Endothelial cell of umbilical vein (primary cell): ENCODE results near the gene FYCO1. TPM values are rescaled to one million over a fixed set of nuclear protein-coding genes. Genes with fewer than 3 reads are reported as not detected.

Source experiments
- BruUV-seq: library from RNA; stranded (reverse); fragments of 400-500 nt; replicated peaks from 2 replicates; lab custom pipeline; 2021; lab: Mats Ljungman, UMichigan
- CTCF ChIA-PET: fragments of 300-600, 350-600 bp; sonication (Branson Sonifier 250); formaldehyde crosslinking; loops from one replicate; lab custom pipeline; 2021; ENCODE audit warnings: antibody characterized with exemption, inconsistent platforms; lab: Charles Lee
- POLR2A ChIA-PET: fragments of 300-600, 350-600 bp; sonication (Branson Sonifier 250); formaldehyde crosslinking; loops from one replicate; lab custom pipeline; 2021; ENCODE audit warnings: antibody characterized with exemption, inconsistent platforms; lab: Charles Lee
- DNase-seq: peaks from one replicate; pipeline ENCODE4 v3.0.0-alpha.2; 2011; ENCODE audit warnings: low read depth, low spot score
- FAIRE-seq: peaks from 2 replicates; lab custom pipeline; 2011; peaks lifted over from hg19 to GRCh38; lab: Jason Lieb, UNC
- H2AFZ ChIP-seq: 2 replicates; pipeline ENCODE4 v1.6.0; 2012; ENCODE audit warnings: low read depth, low read length, control low read depth, inconsistent platforms
- H3K27ac ChIP-seq: 2 replicates; pipeline ENCODE4 v1.5.1; 2011; ENCODE audit warnings: low read depth, mild to moderate bottlenecking, control low read depth, low read length, moderate library complexity; ENCODE audit not compliant: insufficient read depth
- H3K27me3 ChIP-seq, 2 experiments: 2 replicates each; pipeline versions ENCODE4 v1.6.0 to v1.6.1; 2011; ENCODE audit warnings: low read length in 2 of 2, mixed read lengths in 1 of 2; ENCODE audit not compliant: control insufficient read depth in 2 of 2, insufficient read depth in 2 of 2
- H3K36me3 ChIP-seq, 2 experiments: 2 replicates in 1 of 2; 3 replicates in 1 of 2; pipeline ENCODE4 v1.5.1; 2011; ENCODE audit warnings: low read length in 2 of 2, mild to moderate bottlenecking in 1 of 2, moderate library complexity in 1 of 2; ENCODE audit not compliant: control insufficient read depth in 2 of 2, insufficient read depth in 2 of 2; ENCODE audit errors: extremely low read depth in 1 of 2
- H3K4me1 ChIP-seq: 3 replicates; pipeline ENCODE4 v1.5.1; 2011; ENCODE audit warnings: mild to moderate bottlenecking, low read length; ENCODE audit not compliant: control insufficient read depth, insufficient read depth; ENCODE audit errors: extremely low read depth
- H3K4me2 ChIP-seq: 2 replicates; pipeline ENCODE4 v1.6.1; 2011; ENCODE audit warnings: low read length, control low read depth, mixed read lengths; ENCODE audit not compliant: insufficient read depth
- H3K4me3 ChIP-seq, 3 experiments: fragments of 200-600 bp in 1 of 3; sonication (generic), shearing (Covaris generic) in 1 of 3; replicated peaks in 1 of 3; 2 replicates each; pipeline ENCODE4 v1.5.1; 2011 to 2016; ENCODE audit warnings: control low read depth in 3 of 3, low read length in 3 of 3, mild to moderate bottlenecking in 2 of 3, inconsistent platforms in 1 of 3, low read depth in 1 of 3, moderate library complexity in 1 of 3; ENCODE audit not compliant: insufficient read depth in 1 of 3
- H3K79me2 ChIP-seq: 2 replicates; pipeline ENCODE4 v1.6.0; 2012; ENCODE audit warnings: low read length, inconsistent platforms; ENCODE audit not compliant: control insufficient read depth, insufficient read depth
- H3K9ac ChIP-seq: replicated peaks from 2 replicates; pipeline ENCODE3; 2011; ENCODE audit warnings: low read length, control low read depth; ENCODE audit not compliant: insufficient read depth; ENCODE audit errors: extremely low read depth
- H3K9me1 ChIP-seq: replicated peaks from 3 replicates; pipeline ENCODE4 v1.6.0; 2011; ENCODE audit warnings: mild to moderate bottlenecking, low read length; ENCODE audit not compliant: control insufficient read depth, insufficient read depth; ENCODE audit errors: extremely low read depth
- H3K9me3 ChIP-seq: replicated peaks from 2 replicates; pipeline ENCODE4 v1.5.1; 2012; ENCODE audit warnings: low read length, inconsistent platforms; ENCODE audit not compliant: control insufficient read depth, insufficient read depth
- H4K20me1 ChIP-seq: replicated peaks from 2 replicates; pipeline ENCODE3; 2011; ENCODE audit warnings: mild to moderate bottlenecking, low read length; ENCODE audit not compliant: control insufficient read depth, insufficient read depth; ENCODE audit errors: extremely low read depth
- EZH2 ChIP-seq: IDR thresholded peaks from 2 replicates; pipeline ENCODE4 v1.6.1; 2012; ENCODE audit warnings: borderline replicate concordance, low read depth, mild to moderate bottlenecking, moderate library complexity, low read length, inconsistent platforms; ENCODE audit not compliant: severe bottlenecking
- FOS ChIP-seq: IDR thresholded peaks from 2 replicates; pipeline ENCODE4 v1.6.1; 2011; ENCODE audit warnings: mild to moderate bottlenecking, low read length, moderate library complexity, borderline replicate concordance; ENCODE audit not compliant: insufficient read depth
- GATA2 ChIP-seq: IDR thresholded peaks from 2 replicates; pipeline ENCODE4 v1.7.0; 2011; ENCODE audit warnings: low read depth, mild to moderate bottlenecking, moderate library complexity, mixed read lengths, low read length; ENCODE audit not compliant: insufficient read length, insufficient read depth
- JUN ChIP-seq: IDR thresholded peaks from 2 replicates; pipeline ENCODE4 v1.6.1; 2011; ENCODE audit warnings: borderline replicate concordance, low read depth; ENCODE audit not compliant: insufficient read length, insufficient read depth
- MYC ChIP-seq: IDR thresholded peaks from one replicate; pipeline ENCODE4 v1.6.1; 2011; ENCODE audit warnings: mild to moderate bottlenecking, low read depth, low read length
- POLR2A ChIP-seq: IDR thresholded peaks from 2 replicates; pipeline ENCODE4 v1.6.1; 2012; ENCODE audit warnings: low read depth, mild to moderate bottlenecking, control low read depth, low read length
- POLR2AphosphoS5 ChIP-seq: IDR thresholded peaks from 2 replicates; pipeline ENCODE4 v1.6.1; 2012; ENCODE audit warnings: low read depth, mild to moderate bottlenecking, control low read depth, low read length, moderate library complexity; ENCODE audit not compliant: insufficient read depth
- dilution Hi-C: fragments of 300-500 bp; cut with MboI; formaldehyde crosslinking; loops from one replicate; pipeline ENCODE4 v1.15.0; 2019; ENCODE audit warnings: low sequenced_read_pairs; ENCODE audit not compliant: extremely low pct_ligation_motif_present
- intact Hi-C: fragments of 100-400 bp; cut with micrococcal nuclease; formaldehyde crosslinking; loops from one replicate; pipeline ENCODE4 v1.10.0; 2022
- polyA plus RNA-seq, 4 experiments: library from polyadenylated mRNA; depleted of rRNA in 3 of 4; stranded (reverse) in 3 of 4; unstranded in 1 of 4; fragments of >200 nt; gene quantifications; 2 replicates each; pipeline versions ENCODE4 v1.2.1 to v1.2.3, GENCODE V29; 2011 to 2012; ENCODE audit warnings: missing spikeins in 1 of 4
- total RNA-seq: library from RNA; stranded (reverse); gene quantifications from 2 replicates; pipeline ENCODE4 v1.2.3, GENCODE V29; 2021
- TF ChIP-seq, protein P1 (sequence below), 2 donors: IDR thresholded peaks; 1 replicate in 1 of 2; 2 replicates in 1 of 2; pipeline ENCODE4 v1.5.1; 2011; ENCODE audit warnings: low read length in 2 of 2, mild to moderate bottlenecking in 2 of 2, moderate library complexity in 2 of 2, control low read depth in 1 of 2, inconsistent platforms in 1 of 2, low read depth in 1 of 2; ENCODE audit not compliant: insufficient read depth in 1 of 2; ENCODE audit errors: extremely low read depth in 1 of 2
- TF ChIP-seq, protein P2 (sequence below): IDR thresholded peaks from 2 replicates; pipeline ENCODE4 v1.6.1; 2011; ENCODE audit not compliant: insufficient read depth, insufficient read length

The FYCO1 gene
- total and polyA plus RNA-seq, 2 donors (not counting 3 experiments of a cell fraction or from before 2014, with no cell fraction given) = 13.9 to 20.8 TPM

DNA sequence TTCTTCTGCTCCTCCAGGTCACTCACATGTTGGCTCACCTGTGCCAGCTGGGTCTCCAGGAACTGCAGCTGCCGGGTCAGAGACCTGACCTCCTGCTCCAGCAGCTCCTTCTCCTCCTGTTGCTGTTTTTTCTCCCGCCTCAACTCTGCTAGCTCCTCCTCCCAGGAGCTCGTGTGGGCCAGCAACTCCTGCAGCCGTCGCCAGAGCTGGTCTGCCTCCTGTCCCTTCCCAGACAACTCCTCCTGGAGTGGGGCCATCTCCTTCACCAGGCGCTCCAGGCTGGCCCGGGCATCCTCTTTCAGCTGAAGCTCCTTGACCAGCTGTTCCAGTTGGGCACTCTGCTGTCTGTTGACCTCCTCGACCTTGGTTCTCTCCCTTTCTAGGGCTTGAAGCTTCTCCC lies 27.9 kb downstream of the FYCO1 start:
- CTCF ChIA-PET = interaction anchor here (0.9 to 3.5 kb wide), 5 partner anchors 20 to 120 kb away, joined by 3 to 16 read pairs (median 3); no protein-coding TSS in a partner anchor
- Histone ChIP-seq H3K4me3 (no peak overlapping the region), H3K79me2 (no peaks in the 10 kb centered on the region), H3K27me3 (no peaks in the 10 kb centered on the region), H3K4me1 (no peaks in the 10 kb centered on the region), H3K4me2 (no peak overlapping the region), H3K36me3 (peaks cover 6 to 53% of the 10 kb centered on the region in 2 experiments), H3K9me1 (no peaks in the 10 kb centered on the region), H3K9me3 (no peaks in the 10 kb centered on the region), H4K20me1 (no peaks in the 10 kb centered on the region), H3K27ac (no peak overlapping the region), H3K9ac (no peak overlapping the region), H2AFZ (no peak overlapping the region)
- POLR2A ChIA-PET = no interaction called here
- dilution Hi-C loops (no loop called here), intact Hi-C loops (no loop called here)
- BruUV-seq = no TSS peak
- no peak for TF ChIP-seq POLR2A
- TF ChIP-seq GATA2 = no peak
- TF ChIP-seq POLR2AphosphoS5 = no peak
- FAIRE-seq (no peak), DNase-seq (no peak)

DNA sequence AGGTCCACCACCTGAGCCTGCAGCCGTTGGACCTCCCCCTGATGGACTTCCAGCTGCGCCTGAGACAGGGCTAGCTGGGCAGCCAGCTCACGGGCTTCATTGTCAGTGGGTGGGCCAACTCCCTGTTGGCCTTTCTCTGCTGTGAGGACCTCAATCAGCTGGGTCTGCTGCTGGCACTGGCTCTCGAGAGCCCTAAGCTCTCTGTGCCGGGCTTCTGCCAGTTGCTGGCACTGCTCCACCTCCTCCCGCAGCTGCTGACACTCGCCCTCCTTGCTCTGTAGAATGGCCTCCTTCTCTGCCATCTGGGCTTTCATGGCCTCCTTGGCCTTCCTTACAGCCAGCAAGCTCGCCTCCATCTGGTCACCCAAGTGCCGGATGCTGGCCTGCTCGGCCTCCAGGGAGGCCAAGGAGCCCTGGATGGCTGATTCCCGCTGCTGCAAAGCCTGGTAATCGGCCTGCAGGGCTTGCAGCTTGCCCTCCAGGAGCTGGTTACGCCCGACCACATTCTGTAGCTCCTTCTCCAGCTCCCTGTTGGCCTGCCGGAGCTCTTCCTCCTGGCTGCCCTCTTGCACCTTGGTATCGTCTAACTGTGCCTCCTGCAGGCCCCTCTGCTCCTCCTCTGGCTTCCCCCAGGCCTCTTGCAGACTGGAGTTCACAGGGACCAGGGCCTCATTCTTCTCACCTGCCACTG lies 28.5 kb downstream of the FYCO1 start:
- ChIA-PET POLR2A (no interaction called here), CTCF (interaction anchor here (0.8 to 3.5 kb wide), 5 partner anchors 28 to 460 kb away, joined by 3 to 16 read pairs (median 4); no protein-coding TSS in a partner anchor)
- H3K79me2 ChIP-seq = no peaks in the 10 kb centered on the region
- no peak overlapping the region for H3K4me2 ChIP-seq
- no peak overlapping the region for H3K9ac ChIP-seq
- peaks cover 6 to 56% of the 10 kb centered on the region in 2 experiments for H3K36me3 ChIP-seq
- no peak overlapping the region for H3K4me3 ChIP-seq
- H3K27ac ChIP-seq = no peak overlapping the region
- H3K9me1 ChIP-seq = no peaks in the 10 kb centered on the region
- no peaks in the 10 kb centered on the region for H3K9me3 ChIP-seq
- DNase-seq = no peak
- dilution Hi-C loops (no loop called here), intact Hi-C loops (no loop called here)
- no peaks in the 10 kb centered on the region for H3K4me1 ChIP-seq
- no peak overlapping the region for H2AFZ ChIP-seq
- no peaks in the 10 kb centered on the region for H4K20me1 ChIP-seq
- H3K27me3 ChIP-seq = no peaks in the 10 kb centered on the region
- TF ChIP-seq, protein P1, sequence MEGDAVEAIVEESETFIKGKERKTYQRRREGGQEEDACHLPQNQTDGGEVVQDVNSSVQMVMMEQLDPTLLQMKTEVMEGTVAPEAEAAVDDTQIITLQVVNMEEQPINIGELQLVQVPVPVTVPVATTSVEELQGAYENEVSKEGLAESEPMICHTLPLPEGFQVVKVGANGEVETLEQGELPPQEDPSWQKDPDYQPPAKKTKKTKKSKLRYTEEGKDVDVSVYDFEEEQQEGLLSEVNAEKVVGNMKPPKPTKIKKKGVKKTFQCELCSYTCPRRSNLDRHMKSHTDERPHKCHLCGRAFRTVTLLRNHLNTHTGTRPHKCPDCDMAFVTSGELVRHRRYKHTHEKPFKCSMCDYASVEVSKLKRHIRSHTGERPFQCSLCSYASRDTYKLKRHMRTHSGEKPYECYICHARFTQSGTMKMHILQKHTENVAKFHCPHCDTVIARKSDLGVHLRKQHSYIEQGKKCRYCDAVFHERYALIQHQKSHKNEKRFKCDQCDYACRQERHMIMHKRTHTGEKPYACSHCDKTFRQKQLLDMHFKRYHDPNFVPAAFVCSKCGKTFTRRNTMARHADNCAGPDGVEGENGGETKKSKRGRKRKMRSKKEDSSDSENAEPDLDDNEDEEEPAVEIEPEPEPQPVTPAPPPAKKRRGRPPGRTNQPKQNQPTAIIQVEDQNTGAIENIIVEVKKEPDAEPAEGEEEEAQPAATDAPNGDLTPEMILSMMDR (IDR thresholded peaks at IDR 0.05; ENCODE audit: extremely low read depth in 1 of 2, insufficient read depth in 1 of 2, low read depth in 1 of 2, low read length in 2 of 2) = no peak
- no peak for TF ChIP-seq GATA2
- TF ChIP-seq POLR2A = no peak
- no peak for TF ChIP-seq JUN
- TF ChIP-seq FOS = no peak
- TF ChIP-seq MYC = no peak
- no peak for TF ChIP-seq POLR2AphosphoS5
- no peak for TF ChIP-seq EZH2
- TF ChIP-seq, protein P2, sequence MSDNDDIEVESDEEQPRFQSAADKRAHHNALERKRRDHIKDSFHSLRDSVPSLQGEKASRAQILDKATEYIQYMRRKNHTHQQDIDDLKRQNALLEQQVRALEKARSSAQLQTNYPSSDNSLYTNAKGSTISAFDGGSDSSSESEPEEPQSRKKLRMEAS = no peak
- FAIRE-seq = no peak
- BruUV-seq = no TSS peak
